Panc1 (cell line): ENCODE results near the gene TTC23. TPM values are rescaled to one million over a fixed set of nuclear protein-coding genes. Genes with fewer than 3 reads are reported as not detected.

Experiments
- ATAC-seq: fragments of 200-7000 bp; cut with Tn5 transposase; 2 replicates; pipeline ENCODE4 v1.9.1; 2020; ENCODE audit warnings: mild to moderate bottlenecking, moderate library complexity
- BruUV-seq: library from RNA; stranded (reverse); fragments of 400-500 nt; replicated peaks from 2 replicates; lab custom pipeline; 2021; lab: Mats Ljungman, UMichigan
- CTCF ChIA-PET: fragments of 300-600 bp; sonication (Branson Sonifier 250); formaldehyde crosslinking; loops from one replicate; lab custom pipeline; 2022; ENCODE audit warnings: antibody characterized with exemption; lab: Charles Lee
- POLR2A ChIA-PET: fragments of 300-600 bp; sonication (Branson Sonifier 250); formaldehyde crosslinking; loops from one replicate; lab custom pipeline; 2022; ENCODE audit warnings: antibody characterized with exemption; lab: Charles Lee
- DNase-seq: peaks from one replicate; pipeline ENCODE4 v3.0.0-alpha.2; 2010; ENCODE audit warnings: low read depth, low spot score
- H3K27ac ChIP-seq: 2 replicates; pipeline ENCODE4 v1.5.1; 2011; ENCODE audit warnings: mild to moderate bottlenecking, low read length, inconsistent platforms
- H3K27me3 ChIP-seq: fragments of 200-500 bp; sonication (Bioruptor generic); 2 replicates; pipeline ENCODE4 v1.6.0; 2014; ENCODE audit warnings: low read length, inconsistent platforms; ENCODE audit not compliant: control insufficient read depth, insufficient read depth
- H3K36me3 ChIP-seq: fragments of 200-500 bp; sonication (Bioruptor generic); 2 replicates; pipeline ENCODE4 v1.5.1; 2014; ENCODE audit warnings: inconsistent platforms, mild to moderate bottlenecking, low read length, moderate library complexity; ENCODE audit not compliant: control insufficient read depth, insufficient read depth
- H3K4me1 ChIP-seq: 2 replicates; pipeline ENCODE4 v1.5.1; 2011; ENCODE audit warnings: inconsistent platforms, mild to moderate bottlenecking, low read length, moderate library complexity; ENCODE audit not compliant: control insufficient read depth, insufficient read depth
- H3K4me3 ChIP-seq, 2 experiments: 2 replicates each; pipeline ENCODE4 v1.5.1; 2011 to 2012; ENCODE audit warnings: low read depth in 2 of 2, low read length in 2 of 2, mild to moderate bottlenecking in 2 of 2, inconsistent platforms in 1 of 2, moderate library complexity in 1 of 2
- H3K9me3 ChIP-seq: fragments of 200-500 bp; sonication (Bioruptor generic); 2 replicates; pipeline ENCODE4 v1.5.1; 2014; ENCODE audit warnings: low read depth, mild to moderate bottlenecking, inconsistent platforms, low read length, moderate library complexity; ENCODE audit not compliant: control insufficient read depth, insufficient read depth
- POLR2AphosphoS5 ChIP-seq: IDR thresholded peaks from 2 replicates; pipeline ENCODE4 v1.6.1; 2012; ENCODE audit warnings: mild to moderate bottlenecking, low read depth, low read length, moderate library complexity
- SIN3A ChIP-seq: IDR thresholded peaks from 2 replicates; pipeline ENCODE4 v1.6.1; 2012; ENCODE audit warnings: low read depth, mild to moderate bottlenecking, low read length, moderate library complexity, borderline replicate concordance; ENCODE audit not compliant: insufficient read depth
- TCF7L2 ChIP-seq: IDR thresholded peaks from 2 replicates; pipeline ENCODE4 v1.6.1; 2011; ENCODE audit warnings: mild to moderate bottlenecking, low read depth, low read length, inconsistent platforms
- in situ Hi-C: cut with HindIII; loops from 2 replicates; pipeline ENCODE4 v1.10.0; 2016; ENCODE audit warnings: low sequenced_read_pairs, low pct_unique_long_range_greater_than_20kb
- intact Hi-C: fragments of 100-400 bp; cut with micrococcal nuclease; formaldehyde crosslinking; loops from one replicate; pipeline ENCODE4 v1.10.0; 2022; ENCODE audit not compliant: unreplicated experiment
- total RNA-seq: library from RNA; stranded (reverse); gene quantifications from one replicate; pipeline ENCODE4 v1.2.1, GENCODE V29; 2021; ENCODE audit not compliant: unreplicated experiment
- TF ChIP-seq, protein P1 (sequence below): fragments of 450-650 bp; IDR thresholded peaks from 2 replicates; pipeline ENCODE4 v1.5.1; 2017; ENCODE audit warnings: mild to moderate bottlenecking
- TF ChIP-seq, protein P2 (sequence below), 2 experiments: IDR thresholded peaks; 2 replicates each; pipeline ENCODE4 v1.6.1; 2011 to 2012; ENCODE audit warnings: low read depth in 2 of 2, control low read depth in 1 of 2, low read length in 1 of 2, mild to moderate bottlenecking in 1 of 2, moderate library complexity in 1 of 2; ENCODE audit not compliant: insufficient read depth in 1 of 2

The TTC23 gene
- total RNA-seq, 1 experiment from 2014 or later: 21.7 TPM

DNA sequence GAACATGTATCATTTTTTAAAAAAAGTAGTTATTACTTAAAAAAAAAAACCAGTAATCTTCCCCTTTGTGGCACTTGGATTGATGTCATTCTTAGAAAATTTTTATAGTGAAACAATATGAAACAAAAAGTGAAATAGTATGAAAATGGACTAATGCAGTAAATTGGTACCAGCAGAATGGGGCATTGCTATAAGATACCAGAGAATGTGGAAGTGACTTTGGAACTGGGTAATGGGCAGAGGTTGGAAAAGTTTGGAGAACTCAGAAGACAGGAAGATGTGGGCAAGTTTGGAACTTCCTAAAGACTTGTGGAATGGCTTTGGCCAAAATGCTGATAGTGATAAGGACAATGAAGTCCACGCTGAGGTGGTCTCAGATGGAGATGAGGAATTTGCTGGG is 66.6 kb downstream of the TTC23 start:
- DNase-seq (no peak), ATAC-seq (no peak)
- Histone ChIP-seq H3K27ac (no peak overlapping the region), H3K4me3 (no peak overlapping the region), H3K4me1 (no peaks in the 10 kb centered on the region), H3K36me3 (no peaks in the 10 kb centered on the region), H3K27me3 (no peaks in the 10 kb centered on the region), H3K9me3 (no peaks in the 10 kb centered on the region)
- ChIA-PET CTCF (no interaction called here), POLR2A (interaction anchor here (0.6 kb wide), 1 partner anchor 69 kb away, joined by 8 read pairs; the partner anchor contains the start of gene LRRC28)
- intact Hi-C loops: no loop called here
- in situ Hi-C loops: no loop called here
- TF ChIP-seq, protein P1, sequence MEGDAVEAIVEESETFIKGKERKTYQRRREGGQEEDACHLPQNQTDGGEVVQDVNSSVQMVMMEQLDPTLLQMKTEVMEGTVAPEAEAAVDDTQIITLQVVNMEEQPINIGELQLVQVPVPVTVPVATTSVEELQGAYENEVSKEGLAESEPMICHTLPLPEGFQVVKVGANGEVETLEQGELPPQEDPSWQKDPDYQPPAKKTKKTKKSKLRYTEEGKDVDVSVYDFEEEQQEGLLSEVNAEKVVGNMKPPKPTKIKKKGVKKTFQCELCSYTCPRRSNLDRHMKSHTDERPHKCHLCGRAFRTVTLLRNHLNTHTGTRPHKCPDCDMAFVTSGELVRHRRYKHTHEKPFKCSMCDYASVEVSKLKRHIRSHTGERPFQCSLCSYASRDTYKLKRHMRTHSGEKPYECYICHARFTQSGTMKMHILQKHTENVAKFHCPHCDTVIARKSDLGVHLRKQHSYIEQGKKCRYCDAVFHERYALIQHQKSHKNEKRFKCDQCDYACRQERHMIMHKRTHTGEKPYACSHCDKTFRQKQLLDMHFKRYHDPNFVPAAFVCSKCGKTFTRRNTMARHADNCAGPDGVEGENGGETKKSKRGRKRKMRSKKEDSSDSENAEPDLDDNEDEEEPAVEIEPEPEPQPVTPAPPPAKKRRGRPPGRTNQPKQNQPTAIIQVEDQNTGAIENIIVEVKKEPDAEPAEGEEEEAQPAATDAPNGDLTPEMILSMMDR: no peak
- TF ChIP-seq TCF7L2 (no peak), POLR2AphosphoS5 (no peak), SIN3A (no peak)
- TF ChIP-seq, protein P2, sequence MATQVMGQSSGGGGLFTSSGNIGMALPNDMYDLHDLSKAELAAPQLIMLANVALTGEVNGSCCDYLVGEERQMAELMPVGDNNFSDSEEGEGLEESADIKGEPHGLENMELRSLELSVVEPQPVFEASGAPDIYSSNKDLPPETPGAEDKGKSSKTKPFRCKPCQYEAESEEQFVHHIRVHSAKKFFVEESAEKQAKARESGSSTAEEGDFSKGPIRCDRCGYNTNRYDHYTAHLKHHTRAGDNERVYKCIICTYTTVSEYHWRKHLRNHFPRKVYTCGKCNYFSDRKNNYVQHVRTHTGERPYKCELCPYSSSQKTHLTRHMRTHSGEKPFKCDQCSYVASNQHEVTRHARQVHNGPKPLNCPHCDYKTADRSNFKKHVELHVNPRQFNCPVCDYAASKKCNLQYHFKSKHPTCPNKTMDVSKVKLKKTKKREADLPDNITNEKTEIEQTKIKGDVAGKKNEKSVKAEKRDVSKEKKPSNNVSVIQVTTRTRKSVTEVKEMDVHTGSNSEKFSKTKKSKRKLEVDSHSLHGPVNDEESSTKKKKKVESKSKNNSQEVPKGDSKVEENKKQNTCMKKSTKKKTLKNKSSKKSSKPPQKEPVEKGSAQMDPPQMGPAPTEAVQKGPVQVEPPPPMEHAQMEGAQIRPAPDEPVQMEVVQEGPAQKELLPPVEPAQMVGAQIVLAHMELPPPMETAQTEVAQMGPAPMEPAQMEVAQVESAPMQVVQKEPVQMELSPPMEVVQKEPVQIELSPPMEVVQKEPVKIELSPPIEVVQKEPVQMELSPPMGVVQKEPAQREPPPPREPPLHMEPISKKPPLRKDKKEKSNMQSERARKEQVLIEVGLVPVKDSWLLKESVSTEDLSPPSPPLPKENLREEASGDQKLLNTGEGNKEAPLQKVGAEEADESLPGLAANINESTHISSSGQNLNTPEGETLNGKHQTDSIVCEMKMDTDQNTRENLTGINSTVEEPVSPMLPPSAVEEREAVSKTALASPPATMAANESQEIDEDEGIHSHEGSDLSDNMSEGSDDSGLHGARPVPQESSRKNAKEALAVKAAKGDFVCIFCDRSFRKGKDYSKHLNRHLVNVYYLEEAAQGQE (IDR thresholded peaks at IDR 0.05; ENCODE audit: insufficient read depth in 1 of 2, low read depth in 2 of 2, low read length in 1 of 2): no peak
- BruUV-seq: no TSS peak

DNA sequence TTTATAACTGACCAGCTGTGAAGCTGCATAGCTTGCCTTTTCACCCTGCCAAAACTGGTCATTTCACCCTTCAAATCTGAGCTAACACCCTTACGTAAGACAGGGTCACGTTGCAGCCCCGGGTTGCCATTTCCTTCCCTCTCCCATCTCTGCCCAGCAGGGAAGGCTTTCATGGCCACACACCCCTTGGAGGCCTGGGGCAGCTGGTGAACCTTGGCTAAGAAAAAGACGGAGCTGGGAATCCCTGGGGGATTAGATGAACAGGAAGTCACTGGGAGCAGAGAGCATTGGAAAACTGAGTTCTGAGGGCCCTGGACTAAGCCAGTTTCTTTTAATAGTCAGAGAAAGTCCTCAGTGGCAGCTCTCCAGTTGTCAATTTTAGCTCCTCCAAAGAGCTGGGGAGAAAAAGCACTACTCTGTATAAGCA is 67.8 kb downstream of the TTC23 start:
- no peaks in the 10 kb centered on the region for H3K4me1 ChIP-seq
- CTCF ChIA-PET: interaction anchor here (0.6 kb wide), 1 partner anchor 212 kb away, joined by 3 read pairs; no protein-coding TSS in a partner anchor
- no peaks in the 10 kb centered on the region for H3K27me3 ChIP-seq
- no peak overlapping the region for H3K27ac ChIP-seq
- in situ Hi-C loops (no loop called here), intact Hi-C loops (no loop called here)
- ATAC-seq (no peak), DNase-seq (no peak)
- no TSS peak for BruUV-seq
- TF ChIP-seq, protein P1: no peak
- TF ChIP-seq TCF7L2: no peak
- no peak for TF ChIP-seq POLR2AphosphoS5
- TF ChIP-seq, protein P2 (IDR thresholded peaks at IDR 0.05; ENCODE audit: insufficient read depth in 1 of 2, low read depth in 2 of 2, low read length in 1 of 2): no peak
- TF ChIP-seq SIN3A: no peak
- POLR2A ChIA-PET: no interaction called here
- no peak overlapping the region for H3K4me3 ChIP-seq
- no peaks in the 10 kb centered on the region for H3K36me3 ChIP-seq
- no peaks in the 10 kb centered on the region for H3K9me3 ChIP-seq
